ENCODE data around the gene MVB12B.

DNA sequence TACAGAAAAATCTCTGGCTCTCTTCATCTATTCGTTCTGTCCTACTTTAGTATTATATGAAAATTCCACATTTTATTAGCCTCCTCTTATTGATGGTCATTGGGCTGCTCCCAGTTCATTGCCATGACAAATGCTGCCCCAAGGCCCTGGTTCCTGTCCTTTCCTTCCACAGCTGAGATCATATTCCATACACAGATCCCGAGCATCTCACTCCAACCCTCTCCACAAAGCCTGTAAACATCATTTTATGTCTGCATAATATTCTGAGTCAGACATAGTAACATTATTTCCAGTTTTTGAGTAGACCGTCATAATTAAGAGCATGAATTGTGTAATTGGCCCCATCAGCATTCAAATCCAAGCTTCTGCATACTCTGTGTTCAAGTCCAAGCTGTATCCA lies 86.3 kb downstream of the MVB12B start:
- TF ChIP-seq CTCF (IDR thresholded peaks at IDR 0.05) (no peak), POLR2A (IDR thresholded peaks at IDR 0.05) (no peak)
